Astrocyte of the cerebellum (primary cell): ENCODE measurements around the gene MRPL23.

Source experiments
- DNase-seq: peaks from one replicate; pipeline ENCODE4 v3.0.0-alpha.2; 2011; ENCODE audit warnings: low read depth
- H3K4me3 ChIP-seq: 2 replicates; pipeline ENCODE4 v1.5.1; 2011; ENCODE audit warnings: mild to moderate bottlenecking, low read depth, low read length, moderate library complexity
- in situ Hi-C: cut with HindIII; loops from 2 replicates; pipeline ENCODE4 v1.10.0; 2017; ENCODE audit warnings: low sequenced_read_pairs
- TF ChIP-seq, protein P1 (sequence below): IDR thresholded peaks from 2 replicates; pipeline ENCODE4 v1.5.1; 2012; ENCODE audit warnings: low read length, low read depth, moderate library complexity, mild to moderate bottlenecking; ENCODE audit errors: missing control alignments

Gene MRPL23

GRCh38 chr11:1958367-1958766, 11.2 kb downstream of the MRPL23 start:
- no peak for DNase-seq
- H3K4me3 ChIP-seq: no peak overlapping the region
- in situ Hi-C loops: no loop called here
- TF ChIP-seq, protein P1, sequence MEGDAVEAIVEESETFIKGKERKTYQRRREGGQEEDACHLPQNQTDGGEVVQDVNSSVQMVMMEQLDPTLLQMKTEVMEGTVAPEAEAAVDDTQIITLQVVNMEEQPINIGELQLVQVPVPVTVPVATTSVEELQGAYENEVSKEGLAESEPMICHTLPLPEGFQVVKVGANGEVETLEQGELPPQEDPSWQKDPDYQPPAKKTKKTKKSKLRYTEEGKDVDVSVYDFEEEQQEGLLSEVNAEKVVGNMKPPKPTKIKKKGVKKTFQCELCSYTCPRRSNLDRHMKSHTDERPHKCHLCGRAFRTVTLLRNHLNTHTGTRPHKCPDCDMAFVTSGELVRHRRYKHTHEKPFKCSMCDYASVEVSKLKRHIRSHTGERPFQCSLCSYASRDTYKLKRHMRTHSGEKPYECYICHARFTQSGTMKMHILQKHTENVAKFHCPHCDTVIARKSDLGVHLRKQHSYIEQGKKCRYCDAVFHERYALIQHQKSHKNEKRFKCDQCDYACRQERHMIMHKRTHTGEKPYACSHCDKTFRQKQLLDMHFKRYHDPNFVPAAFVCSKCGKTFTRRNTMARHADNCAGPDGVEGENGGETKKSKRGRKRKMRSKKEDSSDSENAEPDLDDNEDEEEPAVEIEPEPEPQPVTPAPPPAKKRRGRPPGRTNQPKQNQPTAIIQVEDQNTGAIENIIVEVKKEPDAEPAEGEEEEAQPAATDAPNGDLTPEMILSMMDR: no peak

DNA sequence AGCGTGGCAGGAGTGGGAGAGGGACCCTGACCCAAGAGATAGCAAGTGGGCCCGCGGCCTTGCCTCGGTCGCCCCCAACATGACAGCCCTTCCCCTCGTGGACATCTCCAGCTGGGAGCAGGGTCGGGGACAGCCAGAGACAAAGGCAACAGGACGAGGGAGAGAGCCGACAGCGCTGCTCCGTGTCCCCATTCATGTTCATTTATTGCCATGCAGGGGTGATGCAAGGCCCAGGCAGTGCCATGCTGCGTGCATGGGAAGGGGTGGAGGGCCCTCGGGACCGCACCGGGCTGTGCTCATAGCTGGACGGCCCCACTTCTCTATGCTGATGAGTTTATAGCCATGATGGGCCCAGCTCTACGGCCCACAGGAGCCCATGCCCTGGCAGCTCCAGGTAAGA, 12.7 kb downstream of the MRPL23 start:
- TF ChIP-seq, protein P1: no peak
- no peak overlapping the region for H3K4me3 ChIP-seq
- DNase-seq: no peak
- in situ Hi-C loops: no loop called here

DNA sequence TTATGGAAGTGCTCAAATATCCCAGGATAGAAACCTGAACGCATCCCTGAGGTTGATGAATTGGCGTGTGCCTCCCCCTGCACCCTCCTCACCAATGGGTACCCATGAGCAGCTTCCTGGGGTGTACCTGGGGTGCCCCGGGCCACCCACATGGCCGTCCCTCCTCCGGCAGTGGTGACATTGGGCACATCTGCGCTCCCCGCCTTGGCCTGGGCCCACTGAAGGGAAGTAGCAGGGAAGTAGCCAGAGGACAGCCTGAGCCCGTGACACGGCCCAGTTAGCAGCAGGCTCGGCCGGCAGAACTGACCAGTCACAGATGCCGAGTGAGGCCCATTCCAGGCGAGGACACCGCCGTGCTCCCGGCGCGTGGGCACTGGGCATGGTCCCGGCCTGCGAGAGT, 16.7 kb downstream of the MRPL23 start:
- DNase-seq: no peak
- in situ Hi-C loops: no loop called here
- H3K4me3 ChIP-seq: no peak overlapping the region
- TF ChIP-seq, protein P1: no peak

DNA sequence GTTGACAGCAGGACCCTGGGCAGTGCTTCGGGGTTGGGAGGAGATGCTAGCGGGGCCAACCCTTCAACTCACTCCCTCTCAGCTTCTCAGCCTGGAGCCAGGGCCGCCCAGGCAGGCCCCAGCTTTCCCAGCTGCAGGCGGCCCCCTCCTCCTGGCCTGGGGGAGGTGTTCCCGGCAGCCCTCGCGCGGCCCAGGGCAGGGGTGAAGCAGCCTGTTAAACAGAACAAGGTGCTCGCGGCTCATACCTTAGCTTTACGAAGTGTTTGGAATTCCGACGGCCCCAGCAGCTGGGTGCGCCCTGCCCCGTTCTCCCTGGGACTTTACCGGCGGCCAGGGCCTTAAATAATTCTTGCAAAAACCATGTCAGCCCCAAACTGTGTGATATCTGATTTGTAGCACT, 17.2 kb downstream of the MRPL23 start:
- no peak overlapping the region for H3K4me3 ChIP-seq
- no peak for DNase-seq
- TF ChIP-seq, protein P1: no peak
- in situ Hi-C loops: no loop called here

- in situ Hi-C loops: no loop called here
- TF ChIP-seq, protein P1: no peak
- DNase-seq: no peak
- no peak overlapping the region for H3K4me3 ChIP-seq
Measured at GRCh38 chr11:1964955-1965354, 17.8 kb downstream of the MRPL23 start.

DNA sequence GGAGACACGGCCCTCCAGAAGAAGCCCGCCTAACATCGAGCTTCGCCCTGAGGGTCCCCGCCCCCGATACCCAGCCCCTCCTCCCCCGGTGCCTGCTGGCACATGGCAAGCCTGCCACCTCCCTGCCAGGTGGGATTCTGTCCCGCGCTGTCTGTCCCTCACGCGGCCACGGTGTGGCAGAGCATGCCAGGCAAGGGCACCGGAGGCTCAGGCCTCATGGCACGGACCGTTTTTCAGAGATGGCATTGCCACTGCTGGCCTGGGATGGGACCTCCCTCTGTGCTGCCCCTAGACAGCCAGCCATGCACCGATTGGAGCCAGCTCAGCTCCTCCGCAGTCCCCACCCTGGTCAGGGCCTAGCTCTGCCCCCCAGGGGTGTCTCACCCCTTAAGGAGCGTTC, 19.4 kb downstream of the MRPL23 start:
- no peak for DNase-seq
- TF ChIP-seq, protein P1: no peak
- H3K4me3 ChIP-seq: no peak overlapping the region
- in situ Hi-C loops: no loop called here
